Tibial nerve (tissue), 4 donors: ENCODE measurements around the gene RGS5.

Source experiments
- CTCF ChIP-seq, 5 experiments: fragments of 200-600 bp in 3 of 5; fragments of 450-650 bp in 2 of 5; sonication (generic) in 3 of 5; IDR thresholded peaks; one replicate each; pipeline ENCODE4 v1.5.1; 2016 to 2019; ENCODE audit warnings: antibody characterized with exemption in 5 of 5, mild to moderate bottlenecking in 3 of 5, moderate library complexity in 2 of 5
- EP300 ChIP-seq, 2 donors: sonication (generic); formaldehyde crosslinking; IDR thresholded peaks; one replicate each; pipeline ENCODE4 v1.6.1; 2017; ENCODE audit warnings: antibody characterized with exemption in 2 of 2, mild to moderate bottlenecking in 1 of 2
- POLR2A ChIP-seq, 2 donors: fragments of 450-650 bp; IDR thresholded peaks; one replicate each; pipeline ENCODE4 v1.6.1; 2017; ENCODE audit warnings: antibody characterized with exemption in 2 of 2, mild to moderate bottlenecking in 2 of 2, moderate library complexity in 2 of 2

- TF ChIP-seq CTCF (IDR thresholded peaks at IDR 0.05) (no peak), EP300 (IDR thresholded peaks at IDR 0.05) (no peak), POLR2A (IDR thresholded peaks at IDR 0.05) (no peak)
Measured at GRCh38 chr1:163231385-163231784, 28.7 kb upstream of the RGS5 start.
